SU-DHL-6 (cell line): ENCODE results near the gene PATL2.

Experiments
- H2AFZ ChIP-seq: fragments of 200-600 bp; sonication (generic); 2 replicates; pipeline ENCODE4 v1.6.1; 2014; ENCODE audit warnings: low read depth, mild to moderate bottlenecking, moderate library complexity, mixed read lengths, antibody characterized with exemption, low read length; ENCODE audit not compliant: severe bottlenecking
- H3F3A ChIP-seq: fragments of 200-600 bp; shearing (Covaris generic); 2 replicates; pipeline ENCODE4 v1.6.0; 2016; ENCODE audit warnings: antibody characterized with exemption, mild to moderate bottlenecking; ENCODE audit not compliant: insufficient read depth
- H3K27ac ChIP-seq: fragments of 200-600 bp; sonication (generic); 2 replicates; pipeline ENCODE4 v1.5.1; 2016; ENCODE audit warnings: low read depth, mild to moderate bottlenecking, low read length, moderate library complexity, mixed read lengths
- H3K27me3 ChIP-seq: fragments of 200-600 bp; sonication (generic), shearing (Covaris generic); 2 replicates; pipeline ENCODE4 v1.6.0; 2014; ENCODE audit warnings: mild to moderate bottlenecking, low read length
- H3K36me3 ChIP-seq: fragments of 200-600 bp; sonication (generic); 2 replicates; pipeline ENCODE4 v1.6.1; 2014; ENCODE audit warnings: mild to moderate bottlenecking, low read length, mixed read lengths
- H3K4me2 ChIP-seq: fragments of 300-600, 200-600 bp; shearing (Covaris generic), sonication (generic); 2 replicates; pipeline ENCODE4 v1.6.0; 2014; ENCODE audit warnings: low read length, low read depth, mild to moderate bottlenecking; ENCODE audit not compliant: poor library complexity, severe bottlenecking
- H3K4me3 ChIP-seq: fragments of 200-600 bp; sonication (generic); 2 replicates; pipeline ENCODE4 v1.5.1; 2014; ENCODE audit warnings: antibody characterized with exemption, low read length, mild to moderate bottlenecking, mixed read lengths; ENCODE audit not compliant: insufficient read depth, poor library complexity, severe bottlenecking
- H3K79me2 ChIP-seq: fragments of 200-600 bp; sonication (generic); 2 replicates; pipeline ENCODE4 v1.6.1; 2014; ENCODE audit warnings: mild to moderate bottlenecking, low read length, moderate library complexity; ENCODE audit not compliant: insufficient read depth
- H3K9ac ChIP-seq: fragments of 200-600 bp; sonication (generic); 2 replicates; pipeline ENCODE4 v1.7.0; 2014; ENCODE audit warnings: mild to moderate bottlenecking, low read length
- H3K9me2 ChIP-seq: fragments of 200-600 bp; sonication (generic); replicated peaks from 2 replicates; pipeline ENCODE4 v1.6.1; 2014; ENCODE audit warnings: low read length; ENCODE audit not compliant: insufficient read depth
- H3K9me3 ChIP-seq: fragments of 200-600 bp; sonication (generic); 2 replicates; pipeline ENCODE4 v1.6.1; 2014; ENCODE audit warnings: low read length, mixed read lengths; ENCODE audit not compliant: insufficient read depth
- H4K20me1 ChIP-seq: fragments of 200-600 bp; sonication (generic); 2 replicates; pipeline ENCODE4 v1.6.1; 2014; ENCODE audit warnings: low read depth, mild to moderate bottlenecking, antibody characterized with exemption, low read length, moderate library complexity, mixed read lengths
- EZH2phosphoT487 ChIP-seq: fragments of 200-600 bp; sonication (generic), shearing (Covaris generic); conservative IDR thresholded peaks from 2 replicates; pipeline ENCODE4 v1.6.1; 2018; ENCODE audit warnings: mild to moderate bottlenecking, antibody characterized with exemption, low read length, moderate library complexity, mixed read lengths
- TF ChIP-seq, protein P1 (sequence below): fragments of 200-600 bp; sonication (generic); IDR thresholded peaks from one replicate; pipeline ENCODE4 v1.5.1; 2017; ENCODE audit warnings: antibody characterized with exemption, mild to moderate bottlenecking, low read length, moderate library complexity; ENCODE audit not compliant: insufficient read depth, poor library complexity, severe bottlenecking

Gene PATL2

DNA sequence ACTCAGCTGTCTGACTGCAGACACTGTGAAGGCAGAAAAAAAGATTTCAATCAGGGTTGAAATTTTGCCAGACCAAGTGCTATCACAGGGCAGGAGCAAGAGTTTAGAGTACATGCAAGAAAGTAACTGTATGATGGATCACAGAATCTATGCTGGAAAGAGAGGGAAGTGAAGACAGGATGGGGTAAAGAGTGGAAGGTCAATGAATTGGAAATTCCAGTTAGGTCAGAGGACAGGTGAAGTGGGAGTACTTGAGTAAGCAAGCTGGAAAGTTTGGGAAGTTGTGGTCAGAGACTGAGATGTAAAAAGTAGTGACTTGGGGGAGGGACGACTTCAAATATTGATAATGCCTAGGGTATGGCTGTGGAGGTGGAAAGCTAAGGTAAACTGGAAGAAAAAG lies 54.8 kb downstream of the PATL2 start:
- peaks cover 8% of the 10 kb centered on the region; the same call in 1 of the 2 replicates for H3F3A ChIP-seq
- no peaks in the 10 kb centered on the region for H3K9me2 ChIP-seq
- peaks cover 28% of the 10 kb centered on the region; the same call in 1 of the 2 replicates for H3K36me3 ChIP-seq
- H2AFZ ChIP-seq = no peak overlapping the region
- no peak overlapping the region for H3K27ac ChIP-seq
- peaks cover 11% of the 10 kb centered on the region; the same call in 1 of the 2 replicates for H3K79me2 ChIP-seq
- H4K20me1 ChIP-seq = no peaks in the 10 kb centered on the region
- no peak overlapping the region for H3K9ac ChIP-seq
- no peaks in the 10 kb centered on the region for H3K9me3 ChIP-seq
- no peaks in the 10 kb centered on the region for H3K27me3 ChIP-seq
- H3K4me3 ChIP-seq = no peak overlapping the region
- H3K4me2 ChIP-seq = no peak overlapping the region
- TF ChIP-seq EZH2phosphoT487 = no peak
- TF ChIP-seq, protein P1, sequence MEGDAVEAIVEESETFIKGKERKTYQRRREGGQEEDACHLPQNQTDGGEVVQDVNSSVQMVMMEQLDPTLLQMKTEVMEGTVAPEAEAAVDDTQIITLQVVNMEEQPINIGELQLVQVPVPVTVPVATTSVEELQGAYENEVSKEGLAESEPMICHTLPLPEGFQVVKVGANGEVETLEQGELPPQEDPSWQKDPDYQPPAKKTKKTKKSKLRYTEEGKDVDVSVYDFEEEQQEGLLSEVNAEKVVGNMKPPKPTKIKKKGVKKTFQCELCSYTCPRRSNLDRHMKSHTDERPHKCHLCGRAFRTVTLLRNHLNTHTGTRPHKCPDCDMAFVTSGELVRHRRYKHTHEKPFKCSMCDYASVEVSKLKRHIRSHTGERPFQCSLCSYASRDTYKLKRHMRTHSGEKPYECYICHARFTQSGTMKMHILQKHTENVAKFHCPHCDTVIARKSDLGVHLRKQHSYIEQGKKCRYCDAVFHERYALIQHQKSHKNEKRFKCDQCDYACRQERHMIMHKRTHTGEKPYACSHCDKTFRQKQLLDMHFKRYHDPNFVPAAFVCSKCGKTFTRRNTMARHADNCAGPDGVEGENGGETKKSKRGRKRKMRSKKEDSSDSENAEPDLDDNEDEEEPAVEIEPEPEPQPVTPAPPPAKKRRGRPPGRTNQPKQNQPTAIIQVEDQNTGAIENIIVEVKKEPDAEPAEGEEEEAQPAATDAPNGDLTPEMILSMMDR = no peak

DNA sequence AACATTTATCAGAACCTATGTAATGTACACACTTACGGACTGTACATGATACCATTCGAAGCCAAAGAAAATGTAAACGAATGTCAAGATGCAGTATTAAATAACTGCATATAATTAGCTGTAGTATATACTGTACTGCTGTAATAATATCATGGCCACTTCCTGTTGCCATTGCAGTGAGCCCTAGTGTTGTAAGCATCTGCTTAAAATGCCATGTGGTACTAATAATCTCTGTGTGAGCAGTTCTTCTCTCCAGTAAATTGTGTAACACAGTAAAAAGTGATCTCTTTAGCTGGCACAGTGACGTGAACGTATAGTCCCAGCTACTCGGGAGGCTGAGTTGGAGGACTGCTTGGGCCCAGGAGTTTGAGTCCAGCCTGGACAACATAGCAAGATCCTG lies 56.3 kb downstream of the PATL2 start:
- Histone ChIP-seq H3K79me2 (0 out of 2 replicates have a peak, but pooled peaks cover 3% of the 10 kb centered on the region), H3K9me3 (no peaks in the 10 kb centered on the region), H3K4me3 (no peak overlapping the region), H3K27me3 (no peaks in the 10 kb centered on the region), H2AFZ (no peak overlapping the region), H3K9me2 (no peaks in the 10 kb centered on the region), H3F3A (no peaks in the 10 kb centered on the region), H3K36me3 (peaks cover 34% of the 10 kb centered on the region; the same call in 1 of the 2 replicates), H3K4me2 (no peak overlapping the region), H4K20me1 (no peaks in the 10 kb centered on the region), H3K27ac (no peak overlapping the region), H3K9ac (no peak overlapping the region)
- TF ChIP-seq, protein P1 = no peak
- TF ChIP-seq EZH2phosphoT487 = no peak

DNA sequence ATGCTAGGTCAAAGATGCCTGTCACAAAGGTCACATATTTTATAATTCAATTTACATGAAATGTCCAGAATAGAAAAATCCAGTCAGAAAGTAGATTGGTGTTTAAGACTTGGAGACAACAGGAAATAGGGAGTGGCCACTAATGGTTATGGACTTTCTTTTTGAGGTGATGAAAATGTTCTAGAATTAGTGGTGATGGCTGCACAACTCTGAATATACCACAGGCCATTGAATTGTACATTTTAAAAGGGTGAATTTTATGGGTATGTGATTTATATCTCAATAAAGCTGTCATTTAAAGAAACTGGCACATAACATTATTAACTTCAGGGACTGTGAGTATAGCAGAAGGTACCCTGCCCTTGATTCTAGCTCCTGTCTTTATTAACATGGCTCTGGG lies 63.5 kb downstream of the PATL2 start:
- H2AFZ ChIP-seq = no peak overlapping the region
- no peak overlapping the region for H3K4me2 ChIP-seq
- H3K4me3 ChIP-seq = no peak overlapping the region
- peaks cover 37% of the 10 kb centered on the region for H3K36me3 ChIP-seq
- no peaks in the 10 kb centered on the region for H3K27me3 ChIP-seq
- H3K9ac ChIP-seq = no peak overlapping the region
- H3K9me2 ChIP-seq = no peaks in the 10 kb centered on the region
- no peaks in the 10 kb centered on the region for H4K20me1 ChIP-seq
- H3K79me2 ChIP-seq = peaks cover 4% of the 10 kb centered on the region; the same call in 1 of the 2 replicates
- H3K27ac ChIP-seq = no peak overlapping the region
- TF ChIP-seq, protein P1 = no peak
- no peak for TF ChIP-seq EZH2phosphoT487
- no peaks in the 10 kb centered on the region; the same call in 1 of the 2 replicates for H3F3A ChIP-seq
- no peaks in the 10 kb centered on the region for H3K9me3 ChIP-seq
